Esophagus (tissue), 2 donors: ENCODE measurements around the gene BCR. TPM values are rescaled to one million over a fixed set of nuclear protein-coding genes. Genes with fewer than 3 reads are reported as not detected.

ENCODE experiments used
- H3K27ac ChIP-seq, 2 donors: one replicate each; pipeline ENCODE4 v1.5.1; 2013; ENCODE audit warnings: low read depth in 2 of 2, mild to moderate bottlenecking in 2 of 2, inconsistent platforms in 1 of 2, low read length in 1 of 2, moderate library complexity in 1 of 2
- H3K27me3 ChIP-seq, 2 donors: one replicate each; pipeline ENCODE4 v1.6.1; 2013; ENCODE audit warnings: low read length in 2 of 2, control low read depth in 1 of 2, mild to moderate bottlenecking in 1 of 2; ENCODE audit not compliant: insufficient read depth in 2 of 2, control insufficient read depth in 1 of 2
- H3K36me3 ChIP-seq, 2 donors: one replicate each; pipeline ENCODE4 v1.6.1; 2013; ENCODE audit warnings: low read length in 1 of 2; ENCODE audit not compliant: control insufficient read depth in 2 of 2, insufficient read depth in 2 of 2
- H3K4me1 ChIP-seq, 2 donors: one replicate each; pipeline ENCODE4 v1.6.1; 2013; ENCODE audit warnings: low read length in 1 of 2; ENCODE audit not compliant: control insufficient read depth in 2 of 2, insufficient read depth in 2 of 2
- H3K4me3 ChIP-seq, 2 donors: one replicate each; pipeline ENCODE4 v1.5.1; 2013; ENCODE audit warnings: low read length in 2 of 2, mild to moderate bottlenecking in 2 of 2, low read depth in 1 of 2, moderate library complexity in 1 of 2
- H3K9me3 ChIP-seq, 2 donors: one replicate each; pipeline ENCODE4 v1.6.1; 2013; ENCODE audit warnings: mild to moderate bottlenecking in 2 of 2, low read depth in 1 of 2, low read length in 1 of 2, moderate library complexity in 1 of 2; ENCODE audit not compliant: control insufficient read depth in 2 of 2, insufficient read depth in 1 of 2
- WGBS, 2 donors: extraction: QIAGEN DNeasy Blood & Tissue Kit; methylation state at CpG; one replicate each; pipeline ENCODE4 v1.1.7; 2013; 5-methylcytosine and 5-hydroxymethylcytosine counted together
- polyA plus RNA-seq, 2 donors: library from polyadenylated mRNA; stranded (reverse); fragments of 200-250 nt; gene quantifications; one replicate each; pipeline ENCODE4 v1.2.3, GENCODE V29; 2013
- donor health status: healthy with polysubstance abuse.
- donor health status: Bipolar disorder and iron deficiency.

BCR gene
- polyA plus RNA-seq, 2 donors = 27.8 to 30.2 TPM

- Histone ChIP-seq H3K4me1 (peaks cover 0 to 10% of the 10 kb centered on the region in 2 donors), H3K27me3 (no peaks in the 10 kb centered on the region), H3K4me3 (no peak overlapping the region), H3K27ac (no peak overlapping the region), H3K36me3 (peaks cover 15 to 69% of the 10 kb centered on the region in 2 donors), H3K9me3 (no peaks in the 10 kb centered on the region)
- 92 to 93% methylated on average over 10 of the region's 10 CpGs for WGBS, 2 donors
Observed at GRCh38 chr22:23274146-23274526, 93.8 kb downstream of the BCR start.

DNA sequence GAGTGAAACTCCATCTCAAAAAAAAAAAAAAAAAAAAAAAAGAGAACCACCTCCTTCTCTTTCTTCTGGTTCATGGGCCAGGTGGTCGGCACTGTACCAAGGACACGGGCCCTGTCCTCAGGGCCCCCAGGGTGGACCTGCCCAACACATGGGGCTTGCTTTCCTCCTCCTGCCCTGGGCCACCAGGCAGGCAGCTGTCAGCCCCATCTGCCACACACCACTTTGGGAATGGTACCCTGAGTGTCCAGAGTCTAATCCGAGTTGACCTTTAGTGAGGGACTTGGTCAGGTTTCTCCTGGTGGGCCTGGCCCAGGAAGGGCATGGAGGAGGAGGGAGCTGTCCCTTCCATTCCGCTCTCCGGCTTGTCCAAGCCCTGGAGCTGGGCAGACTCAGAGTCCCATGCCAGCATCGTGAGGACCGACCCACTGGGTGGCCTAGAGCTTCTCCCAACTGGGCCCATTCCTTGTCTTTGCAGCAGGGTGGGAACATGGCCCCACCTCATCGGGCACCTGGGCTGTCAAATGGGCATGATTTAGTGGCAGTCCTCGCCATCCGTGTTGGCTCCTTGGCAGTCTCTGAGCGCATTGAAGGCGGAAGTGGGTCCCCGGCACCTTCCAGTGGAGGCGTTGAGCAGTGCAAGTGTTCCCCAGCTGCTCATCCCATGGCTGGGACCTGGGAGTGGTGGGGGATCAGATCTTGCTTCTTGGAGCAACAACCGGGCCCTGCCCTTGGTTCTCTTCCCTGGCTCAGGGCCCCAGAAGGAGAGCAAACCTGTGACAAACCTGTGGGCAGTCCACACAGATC, 94.8 kb downstream of the BCR start:
- H3K36me3 ChIP-seq = peaks cover 7 to 66% of the 10 kb centered on the region in 2 donors

DNA sequence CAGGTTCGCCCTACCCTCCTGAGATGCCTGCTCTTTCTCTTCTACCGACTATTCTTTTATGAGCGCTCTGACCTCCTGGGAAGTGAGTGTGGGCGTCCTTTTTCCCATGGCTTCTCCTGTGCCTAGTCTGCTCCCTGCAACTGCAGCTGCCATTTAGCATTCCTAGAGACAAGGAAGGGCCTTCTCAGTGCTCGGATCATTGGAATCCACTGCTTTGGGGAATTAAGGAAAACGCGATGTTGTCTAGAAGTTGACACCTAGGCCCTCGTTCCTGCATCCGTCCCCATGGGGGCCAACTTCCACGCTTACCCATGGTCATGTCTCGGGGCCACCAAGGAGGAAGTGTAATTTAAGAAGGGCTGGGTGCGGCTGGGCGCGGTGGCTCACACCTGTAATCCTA, 95.4 kb downstream of the BCR start:
- Histone ChIP-seq H3K4me3 (no peak overlapping the region), H3K27ac (no peak overlapping the region), H3K4me1 (peaks cover 0 to 23% of the 10 kb centered on the region in 2 donors), H3K36me3 (peaks cover 7 to 65% of the 10 kb centered on the region in 2 donors), H3K9me3 (no peaks in the 10 kb centered on the region), H3K27me3 (no peaks in the 10 kb centered on the region)
- WGBS, 2 donors = 94% methylated on average over 14 of the region's 14 CpGs

More for the DNA sequence above, 94.8 kb downstream of the BCR start:
- H3K4me3 ChIP-seq = no peak overlapping the region
- no peak overlapping the region for H3K27ac ChIP-seq
- H3K9me3 ChIP-seq = no peaks in the 10 kb centered on the region
- no peaks in the 10 kb centered on the region for H3K27me3 ChIP-seq
- H3K4me1 ChIP-seq = peaks cover 0 to 19% of the 10 kb centered on the region in 2 donors
- 92 to 95% methylated on average over 15 of the region's 15 CpGs for WGBS, 2 donors

DNA sequence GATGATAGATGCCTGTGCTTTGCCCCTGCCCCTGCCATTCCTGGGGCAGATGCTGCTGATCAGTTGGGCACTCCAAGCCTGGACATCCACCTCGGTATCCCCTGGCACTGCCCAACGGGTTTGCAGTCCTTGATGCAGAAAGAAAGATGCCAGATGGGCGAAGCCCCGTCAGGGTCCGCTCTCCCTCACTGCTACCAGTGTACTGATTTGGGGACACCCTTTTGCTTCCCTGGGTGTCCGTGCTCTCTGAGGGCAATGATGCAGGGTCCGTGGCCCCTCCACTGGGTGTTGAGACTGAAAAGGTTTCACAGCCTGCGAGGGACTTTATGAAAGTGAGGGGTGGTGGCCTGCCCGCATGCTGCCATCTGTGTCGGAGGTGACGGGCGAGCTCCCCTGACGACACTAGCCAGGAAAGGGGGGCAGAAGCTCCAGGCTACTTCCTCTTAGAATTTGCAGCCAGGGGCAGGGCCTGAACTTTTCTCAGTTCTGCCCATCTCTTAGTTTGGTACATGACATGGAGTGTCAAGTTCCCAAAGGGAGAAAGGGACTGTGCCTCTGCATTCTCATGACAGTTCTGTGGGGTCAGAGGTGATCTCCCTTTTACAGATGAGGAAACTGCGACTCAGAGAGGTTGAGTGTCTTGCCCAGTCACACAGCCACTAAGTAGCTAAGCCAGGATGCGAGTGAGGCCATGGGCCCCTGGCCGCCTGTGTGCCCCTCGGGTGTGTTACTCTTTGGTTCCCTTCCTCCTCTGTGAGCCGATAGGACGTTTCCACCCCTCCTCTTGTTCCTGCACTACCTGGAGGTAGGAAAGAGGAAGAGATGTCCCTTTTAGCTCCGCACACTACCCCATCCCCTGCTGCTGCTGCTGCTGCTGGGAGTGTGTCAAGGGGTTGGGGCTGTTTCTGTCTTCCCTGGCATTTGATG, 96.6 kb downstream of the BCR start:
- Histone ChIP-seq H3K36me3 (peaks cover 7 to 65% of the 10 kb centered on the region in 2 donors), H3K9me3 (no peaks in the 10 kb centered on the region), H3K27me3 (no peaks in the 10 kb centered on the region), H3K27ac (peak overlapping the region in 1 of 2 donors; percentile 19), H3K4me1 (peaks cover 0 to 31% of the 10 kb centered on the region in 2 donors), H3K4me3 (no peak overlapping the region)
- 83 to 89% methylated on average over 20 of the region's 20 CpGs for WGBS, 2 donors

DNA sequence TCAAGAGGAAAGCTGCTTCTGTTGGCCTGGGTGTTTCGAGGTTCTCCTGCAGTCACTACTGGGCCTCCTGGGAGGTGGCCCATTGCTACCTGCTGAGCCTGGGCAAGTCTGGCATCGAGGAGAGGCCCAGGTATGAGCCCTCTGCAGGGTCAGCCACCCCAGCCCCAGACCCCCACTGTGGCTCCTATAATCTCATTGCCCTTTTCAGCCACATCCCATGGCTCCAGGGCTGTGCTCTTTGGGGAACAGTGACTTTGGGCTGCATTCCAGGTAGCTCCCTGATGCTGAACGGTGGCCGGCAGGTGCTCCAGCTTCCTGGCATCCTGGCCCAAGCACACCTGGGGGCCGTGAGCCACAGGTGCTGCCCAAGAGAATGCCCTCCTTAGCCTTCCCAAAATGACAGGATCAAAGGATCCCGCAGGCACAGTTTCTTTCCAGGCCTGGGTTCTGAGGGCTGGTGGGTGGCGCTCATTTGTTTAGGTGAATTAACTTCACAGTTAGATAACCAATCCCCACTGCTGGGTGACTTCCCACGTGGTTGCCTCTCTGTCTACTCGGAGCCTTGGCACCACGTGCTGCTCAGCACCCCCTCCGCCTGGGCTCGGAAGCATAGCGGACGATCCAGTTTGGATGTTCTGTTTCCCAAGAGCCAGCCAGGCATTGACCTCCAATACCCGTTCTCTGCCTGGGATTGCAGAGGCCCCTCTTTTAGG, 97.4 kb downstream of the BCR start:
- peaks cover 7 to 58% of the 10 kb centered on the region in 2 donors for H3K36me3 ChIP-seq
- peaks cover 4 to 38% of the 10 kb centered on the region in 2 donors for H3K4me1 ChIP-seq
- 77 to 84% methylated on average over 15 of the region's 15 CpGs for WGBS, 2 donors
- H3K9me3 ChIP-seq = no peaks in the 10 kb centered on the region
- H3K27me3 ChIP-seq = no peaks in the 10 kb centered on the region
- H3K27ac ChIP-seq = peak overlapping the region; percentile 14 to 93
- H3K4me3 ChIP-seq = no peak overlapping the region

DNA sequence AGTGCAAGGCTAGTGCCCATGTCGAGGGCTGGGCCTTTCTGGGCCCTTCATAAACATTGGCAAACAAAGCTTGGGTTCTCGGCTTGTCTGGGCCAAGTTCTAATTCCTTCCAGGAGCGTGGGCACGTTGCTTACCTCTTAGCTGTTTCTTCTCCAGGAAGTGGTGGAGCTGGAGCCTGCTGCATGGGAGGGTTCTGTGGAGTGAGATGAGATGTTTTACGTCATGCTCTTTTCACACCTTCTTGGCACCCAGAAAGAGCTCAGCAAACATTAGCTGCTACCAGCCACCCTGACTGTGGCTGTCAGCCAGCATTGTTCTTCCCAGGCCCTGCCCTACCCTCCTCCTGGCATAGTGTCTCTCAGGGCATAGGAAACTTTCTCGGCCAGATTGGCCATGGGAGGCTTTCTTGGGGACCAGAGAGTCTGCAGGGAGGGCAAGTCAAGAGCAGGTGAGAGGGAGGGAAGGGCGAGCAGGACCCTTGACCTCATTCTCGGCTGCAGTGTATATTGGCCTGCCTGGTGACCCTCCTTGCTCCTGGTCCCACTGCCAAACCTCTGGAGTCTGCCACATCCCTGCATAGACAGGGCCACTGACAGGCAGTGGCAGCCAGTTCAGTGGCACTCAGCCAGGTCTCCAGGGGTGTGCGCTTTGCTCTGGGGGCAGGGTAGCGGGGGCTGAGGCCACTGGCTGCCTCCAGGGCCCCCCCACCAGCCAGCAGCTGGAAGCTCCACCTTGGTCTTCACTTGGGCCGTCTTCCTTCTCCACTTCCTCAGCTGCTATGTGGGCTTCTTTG, 98.8 kb downstream of the BCR start:
- Histone ChIP-seq H3K36me3 (peaks cover 7 to 58% of the 10 kb centered on the region in 2 donors), H3K27ac (peak overlapping the region; percentile 85 to 93), H3K4me1 (peaks cover 4 to 44% of the 10 kb centered on the region in 2 donors), H3K4me3 (no peak overlapping the region), H3K9me3 (no peaks in the 10 kb centered on the region), H3K27me3 (no peaks in the 10 kb centered on the region)
- WGBS, 2 donors = 33 to 38% methylated on average over 11 of the region's 11 CpGs

GRCh38 chr22:23279781-23280180, 99.5 kb downstream of the BCR start:
- peaks cover 4 to 44% of the 10 kb centered on the region in 2 donors for H3K4me1 ChIP-seq

DNA sequence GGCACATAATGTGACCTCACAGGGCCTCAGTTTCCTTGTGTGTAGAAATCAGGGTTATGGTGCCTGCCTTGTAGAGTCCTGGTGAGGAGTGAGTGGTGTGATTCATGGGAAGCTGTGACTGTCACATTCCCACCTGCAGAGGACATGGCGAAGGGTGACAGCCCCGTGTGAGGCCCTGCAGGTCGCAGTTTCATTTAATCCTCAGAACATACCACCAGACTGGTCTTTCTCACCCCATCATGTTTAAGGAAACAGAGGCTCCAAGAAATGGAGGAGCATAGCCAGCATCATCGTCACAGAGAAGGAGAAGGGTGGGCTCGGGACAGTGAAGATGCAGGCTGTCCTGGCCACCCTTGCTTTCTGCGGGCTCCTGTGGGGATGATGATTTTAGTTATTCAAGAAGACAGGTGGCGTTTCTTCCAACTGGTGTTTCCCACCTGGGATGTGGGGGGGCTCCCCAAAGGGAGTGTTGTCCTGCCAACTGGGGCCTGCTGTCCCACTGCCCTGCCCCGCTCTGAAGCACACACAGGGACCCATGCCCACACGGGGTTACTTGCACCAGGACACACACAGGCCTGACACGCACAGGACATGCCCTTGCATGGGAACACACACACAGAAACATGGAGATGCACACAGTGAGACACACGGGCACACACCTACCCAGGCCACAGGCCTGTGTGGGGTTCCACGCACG, 100.2 kb downstream of the BCR start:
- Histone ChIP-seq H3K27ac (peak overlapping the region in 1 of 2 donors; percentile 92), H3K4me3 (no peak overlapping the region), H3K4me1 (peaks cover 4 to 44% of the 10 kb centered on the region in 2 donors), H3K36me3 (peaks cover 5 to 58% of the 10 kb centered on the region in 2 donors), H3K27me3 (no peaks in the 10 kb centered on the region), H3K9me3 (no peaks in the 10 kb centered on the region)
- 88% methylated on average over 13 of the region's 13 CpGs for WGBS, 2 donors

More at GRCh38 chr22:23279781-23280180, 99.5 kb downstream of the BCR start:
- Histone ChIP-seq H3K27me3 (no peaks in the 10 kb centered on the region), H3K27ac (peak overlapping the region; percentile 85 to 93), H3K4me3 (no peak overlapping the region), H3K36me3 (peaks cover 7 to 58% of the 10 kb centered on the region in 2 donors), H3K9me3 (no peaks in the 10 kb centered on the region)
- 67 to 79% methylated on average over 6 of the region's 6 CpGs for WGBS, 2 donors
